ENCODE data around the gene PTP4A2.

DNA sequence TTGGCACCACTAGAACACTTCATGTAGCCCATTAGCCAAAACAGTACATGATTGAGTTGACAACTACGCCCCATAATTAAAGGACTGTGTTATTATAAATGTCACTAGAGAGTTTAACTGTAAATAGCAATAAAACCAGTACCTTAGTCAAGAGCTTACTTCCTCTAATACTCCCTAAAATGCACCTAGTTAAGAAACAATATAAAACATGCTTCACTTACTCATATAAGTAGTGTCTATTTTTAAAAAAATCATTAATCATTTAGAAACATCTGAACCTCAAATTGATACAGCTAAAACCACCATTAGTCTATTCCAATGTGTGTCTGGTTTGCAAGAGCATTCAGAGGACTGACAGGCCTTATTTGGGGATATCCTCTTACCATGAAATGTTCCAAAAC, 25.3 kb downstream of the PTP4A2 start:
- TF ChIP-seq, protein P1, sequence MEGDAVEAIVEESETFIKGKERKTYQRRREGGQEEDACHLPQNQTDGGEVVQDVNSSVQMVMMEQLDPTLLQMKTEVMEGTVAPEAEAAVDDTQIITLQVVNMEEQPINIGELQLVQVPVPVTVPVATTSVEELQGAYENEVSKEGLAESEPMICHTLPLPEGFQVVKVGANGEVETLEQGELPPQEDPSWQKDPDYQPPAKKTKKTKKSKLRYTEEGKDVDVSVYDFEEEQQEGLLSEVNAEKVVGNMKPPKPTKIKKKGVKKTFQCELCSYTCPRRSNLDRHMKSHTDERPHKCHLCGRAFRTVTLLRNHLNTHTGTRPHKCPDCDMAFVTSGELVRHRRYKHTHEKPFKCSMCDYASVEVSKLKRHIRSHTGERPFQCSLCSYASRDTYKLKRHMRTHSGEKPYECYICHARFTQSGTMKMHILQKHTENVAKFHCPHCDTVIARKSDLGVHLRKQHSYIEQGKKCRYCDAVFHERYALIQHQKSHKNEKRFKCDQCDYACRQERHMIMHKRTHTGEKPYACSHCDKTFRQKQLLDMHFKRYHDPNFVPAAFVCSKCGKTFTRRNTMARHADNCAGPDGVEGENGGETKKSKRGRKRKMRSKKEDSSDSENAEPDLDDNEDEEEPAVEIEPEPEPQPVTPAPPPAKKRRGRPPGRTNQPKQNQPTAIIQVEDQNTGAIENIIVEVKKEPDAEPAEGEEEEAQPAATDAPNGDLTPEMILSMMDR (IDR thresholded peaks at IDR 0.05) = no peak
- TF ChIP-seq POLR2A (IDR thresholded peaks at IDR 0.05; ENCODE audit: low read depth) = no peak
- TF ChIP-seq EP300 (IDR thresholded peaks at IDR 0.05) = no peak
- no peak for TF ChIP-seq POLR2AphosphoS5 (IDR thresholded peaks at IDR 0.05)
